DOHH2 (cell line): ENCODE results near the gene FEM1C.

Experiments used
- H3F3A ChIP-seq: fragments of 200-600 bp; sonication (generic), shearing (Covaris generic); 2 replicates; pipeline ENCODE4 v1.6.0; 2016; ENCODE audit warnings: antibody characterized with exemption, mild to moderate bottlenecking; ENCODE audit not compliant: control insufficient read depth, insufficient read depth
- H3K27ac ChIP-seq: fragments of 200-600 bp; sonication (generic); 2 replicates; pipeline ENCODE4 v1.5.1; 2014; ENCODE audit warnings: low read depth, mild to moderate bottlenecking, low read length, moderate library complexity
- H3K27me3 ChIP-seq: fragments of 200-600 bp; sonication (generic); 2 replicates; pipeline ENCODE4 v1.6.1; 2014; ENCODE audit warnings: mild to moderate bottlenecking, low read length, mixed read lengths; ENCODE audit not compliant: control insufficient read depth
- H3K36me3 ChIP-seq: fragments of 200-600 bp; sonication (generic); 2 replicates; pipeline ENCODE4 v1.6.1; 2014; ENCODE audit warnings: mild to moderate bottlenecking, low read length, moderate library complexity, mixed read lengths; ENCODE audit not compliant: control insufficient read depth
- H3K4me1 ChIP-seq: fragments of 200-600 bp; sonication (generic); 2 replicates; pipeline ENCODE4 v1.6.1; 2014; ENCODE audit warnings: mild to moderate bottlenecking, low read length, mixed read lengths; ENCODE audit not compliant: control insufficient read depth
- H3K4me2 ChIP-seq: fragments of 200-600 bp; sonication (generic); 2 replicates; pipeline ENCODE4 v1.6.0; 2014; ENCODE audit warnings: mild to moderate bottlenecking, low read length, moderate library complexity
- H3K4me3 ChIP-seq: fragments of 200-600 bp; sonication (generic); 2 replicates; pipeline ENCODE4 v1.5.1; 2014; ENCODE audit warnings: mild to moderate bottlenecking, low read length, mixed read lengths
- H3K79me2 ChIP-seq: fragments of 200-600 bp; sonication (generic); 2 replicates; pipeline ENCODE4 v1.6.1; 2014; ENCODE audit warnings: mild to moderate bottlenecking, low read length, mixed read lengths; ENCODE audit not compliant: control insufficient read depth
- H3K9me2 ChIP-seq: fragments of 200-600 bp; sonication (generic); replicated peaks from 2 replicates; pipeline ENCODE4 v1.6.1; 2014; ENCODE audit warnings: mild to moderate bottlenecking, low read length, mixed read lengths; ENCODE audit not compliant: control insufficient read depth
- H3K9me3 ChIP-seq: fragments of 200-600 bp; sonication (generic); 2 replicates; pipeline ENCODE4 v1.6.1; 2014; ENCODE audit warnings: antibody characterized with exemption, low read length, mixed read lengths; ENCODE audit not compliant: control insufficient read depth, insufficient read depth
- H4K20me1 ChIP-seq: fragments of 200-600 bp; sonication (generic); 2 replicates; pipeline ENCODE4 v1.6.0; 2014; ENCODE audit warnings: low read depth, mild to moderate bottlenecking, antibody characterized with exemption, low read length, moderate library complexity; ENCODE audit not compliant: control insufficient read depth, insufficient read depth
- EZH2phosphoT487 ChIP-seq: fragments of 200-600 bp; sonication (generic); IDR thresholded peaks from 2 replicates; pipeline ENCODE4 v1.6.1; 2017; ENCODE audit warnings: borderline replicate concordance, mild to moderate bottlenecking, antibody characterized with exemption, low read length, moderate library complexity, mixed read lengths
- TF ChIP-seq, protein P1 (sequence below): fragments of 200-600 bp; sonication (generic); IDR thresholded peaks from one replicate; pipeline ENCODE4 v1.5.1; 2014; ENCODE audit warnings: antibody characterized with exemption, mild to moderate bottlenecking, low read depth, low read length; ENCODE audit not compliant: poor library complexity, severe bottlenecking

FEM1C gene

DNA sequence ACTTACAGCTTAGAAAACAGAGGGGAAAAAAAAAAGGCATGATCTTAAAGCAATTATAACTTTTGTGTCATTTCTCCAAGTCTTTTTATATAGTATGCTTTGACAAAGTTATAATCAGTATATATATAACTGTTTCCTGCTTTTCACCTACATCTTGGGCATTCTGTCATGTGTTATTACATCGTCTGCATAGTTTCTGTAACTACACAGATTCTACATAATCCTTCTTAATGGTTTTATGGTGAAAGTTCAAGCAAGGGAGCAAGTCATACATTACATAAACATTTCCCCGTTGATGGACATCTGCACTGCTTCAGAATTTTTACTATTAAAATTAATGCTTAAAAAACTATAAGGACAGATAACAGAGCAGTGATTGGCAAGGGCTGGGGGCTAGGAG is 12.1 kb downstream of the FEM1C start:
- Histone ChIP-seq H3F3A (no peaks in the 10 kb centered on the region), H3K4me3 (no peak overlapping the region), H3K4me2 (no peak overlapping the region), H3K9me3 (no peaks in the 10 kb centered on the region), H3K27ac (no peak overlapping the region), H4K20me1 (no peaks in the 10 kb centered on the region), H3K27me3 (no peaks in the 10 kb centered on the region), H3K36me3 (peaks cover 53% of the 10 kb centered on the region), H3K4me1 (no peaks in the 10 kb centered on the region), H3K79me2 (peaks cover 98% of the 10 kb centered on the region), H3K9me2 (no peaks in the 10 kb centered on the region)
- no peak for TF ChIP-seq EZH2phosphoT487
- TF ChIP-seq, protein P1, sequence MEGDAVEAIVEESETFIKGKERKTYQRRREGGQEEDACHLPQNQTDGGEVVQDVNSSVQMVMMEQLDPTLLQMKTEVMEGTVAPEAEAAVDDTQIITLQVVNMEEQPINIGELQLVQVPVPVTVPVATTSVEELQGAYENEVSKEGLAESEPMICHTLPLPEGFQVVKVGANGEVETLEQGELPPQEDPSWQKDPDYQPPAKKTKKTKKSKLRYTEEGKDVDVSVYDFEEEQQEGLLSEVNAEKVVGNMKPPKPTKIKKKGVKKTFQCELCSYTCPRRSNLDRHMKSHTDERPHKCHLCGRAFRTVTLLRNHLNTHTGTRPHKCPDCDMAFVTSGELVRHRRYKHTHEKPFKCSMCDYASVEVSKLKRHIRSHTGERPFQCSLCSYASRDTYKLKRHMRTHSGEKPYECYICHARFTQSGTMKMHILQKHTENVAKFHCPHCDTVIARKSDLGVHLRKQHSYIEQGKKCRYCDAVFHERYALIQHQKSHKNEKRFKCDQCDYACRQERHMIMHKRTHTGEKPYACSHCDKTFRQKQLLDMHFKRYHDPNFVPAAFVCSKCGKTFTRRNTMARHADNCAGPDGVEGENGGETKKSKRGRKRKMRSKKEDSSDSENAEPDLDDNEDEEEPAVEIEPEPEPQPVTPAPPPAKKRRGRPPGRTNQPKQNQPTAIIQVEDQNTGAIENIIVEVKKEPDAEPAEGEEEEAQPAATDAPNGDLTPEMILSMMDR = no peak

DNA sequence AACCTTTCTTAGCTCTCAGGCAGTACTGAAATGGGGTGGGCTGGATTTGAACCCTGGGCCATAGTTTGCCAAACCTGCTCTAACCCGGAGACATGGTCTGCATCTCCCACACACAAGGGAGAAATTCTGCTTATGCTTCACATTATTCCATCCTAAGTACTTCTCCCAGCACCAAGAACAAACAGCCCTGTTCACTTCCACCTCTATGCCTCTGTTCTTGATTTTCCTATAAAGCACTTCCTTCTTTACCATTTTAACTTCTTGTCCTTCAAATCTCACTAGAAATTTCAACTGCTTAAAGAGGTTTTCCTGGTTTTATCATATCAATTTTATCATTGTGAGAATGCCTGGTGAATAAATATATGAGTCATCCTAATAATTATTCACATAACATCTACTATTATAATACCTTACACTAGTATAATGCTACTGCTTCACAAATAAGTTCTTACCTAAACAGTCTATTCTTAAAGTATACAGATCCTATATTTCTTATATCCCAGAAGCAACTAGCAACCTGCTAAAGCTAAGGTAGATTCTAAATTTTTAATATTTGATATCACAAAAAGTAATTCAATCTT is 12.7 kb downstream of the FEM1C start:
- TF ChIP-seq, protein P1 = no peak
- no peak for TF ChIP-seq EZH2phosphoT487
- H3K9me2 ChIP-seq = no peaks in the 10 kb centered on the region
- no peaks in the 10 kb centered on the region for H3K27me3 ChIP-seq
- H3K79me2 ChIP-seq = peaks cover 98% of the 10 kb centered on the region
- H4K20me1 ChIP-seq = no peaks in the 10 kb centered on the region
- H3K36me3 ChIP-seq = peaks cover 46% of the 10 kb centered on the region
- H3K27ac ChIP-seq = no peak overlapping the region
- no peaks in the 10 kb centered on the region for H3K9me3 ChIP-seq
- H3K4me3 ChIP-seq = no peak overlapping the region
- no peaks in the 10 kb centered on the region for H3F3A ChIP-seq
- H3K4me1 ChIP-seq = no peaks in the 10 kb centered on the region
- no peak overlapping the region for H3K4me2 ChIP-seq

DNA sequence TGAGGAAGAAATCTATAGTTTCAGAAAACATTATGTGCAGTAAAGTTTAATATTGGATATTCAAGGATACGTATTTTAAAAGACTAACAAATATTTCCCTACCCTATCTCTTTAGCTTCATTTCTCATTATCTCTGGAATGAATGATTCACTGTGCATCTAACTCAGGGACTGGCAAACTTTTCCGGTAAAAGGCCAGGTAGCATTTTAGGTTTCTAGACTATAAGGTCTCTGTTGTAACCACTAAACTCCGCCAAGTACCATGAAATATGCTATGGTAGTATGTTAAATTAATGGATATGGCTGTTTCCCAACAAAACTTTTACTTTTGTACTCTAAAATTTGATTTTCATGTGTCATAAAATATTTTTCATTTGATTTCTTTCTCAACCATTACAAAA is 13.2 kb downstream of the FEM1C start:
- Histone ChIP-seq H3K27me3 (no peaks in the 10 kb centered on the region), H3K9me2 (no peaks in the 10 kb centered on the region), H3F3A (no peaks in the 10 kb centered on the region), H3K4me1 (no peaks in the 10 kb centered on the region), H3K4me3 (no peak overlapping the region), H4K20me1 (no peaks in the 10 kb centered on the region), H3K4me2 (no peak overlapping the region), H3K9me3 (no peaks in the 10 kb centered on the region), H3K79me2 (peaks cover 98% of the 10 kb centered on the region), H3K27ac (no peak overlapping the region), H3K36me3 (peaks cover 46% of the 10 kb centered on the region)
- TF ChIP-seq, protein P1 = no peak
- TF ChIP-seq EZH2phosphoT487 = no peak

DNA sequence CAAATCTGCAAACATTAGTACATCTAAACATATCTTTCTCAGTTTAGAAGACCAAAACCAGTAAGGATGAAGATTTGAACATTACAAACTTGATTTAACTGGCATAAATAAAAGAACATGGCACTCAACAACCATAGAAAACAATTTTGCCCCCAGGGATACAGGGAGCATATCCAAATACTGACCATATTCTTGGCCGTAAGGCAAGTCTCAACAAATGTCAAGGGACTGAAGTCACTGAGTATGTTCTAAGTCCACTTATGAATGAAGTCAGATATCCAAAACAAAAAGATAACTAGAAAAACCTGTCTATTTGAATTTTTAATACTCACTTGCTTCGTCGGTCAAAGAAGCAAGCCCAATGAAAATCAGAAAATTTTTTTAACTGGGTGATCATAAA is 14.1 kb downstream of the FEM1C start:
- TF ChIP-seq, protein P1 = no peak
- no peak for TF ChIP-seq EZH2phosphoT487
- H3F3A ChIP-seq = no peaks in the 10 kb centered on the region
- H4K20me1 ChIP-seq = no peaks in the 10 kb centered on the region
- H3K27me3 ChIP-seq = no peaks in the 10 kb centered on the region
- no peak overlapping the region for H3K4me2 ChIP-seq
- H3K79me2 ChIP-seq = peaks cover 93% of the 10 kb centered on the region
- H3K36me3 ChIP-seq = peaks cover 47% of the 10 kb centered on the region
- H3K9me2 ChIP-seq = no peaks in the 10 kb centered on the region
- H3K4me3 ChIP-seq = no peak overlapping the region
- no peak overlapping the region for H3K27ac ChIP-seq
- no peaks in the 10 kb centered on the region for H3K4me1 ChIP-seq
- no peaks in the 10 kb centered on the region for H3K9me3 ChIP-seq
